Stimulated activated CD4-positive, alpha-beta T cell treated with anti-CD3 and anti-CD28 coated beads, Interleukin-1b, Interleukin-23, amount 100 ng/mL, for 4 hours (primary cell): ENCODE measurements around the gene MAZ.
"Not testable (repeated sequence)": the region's sequence is repeated elsewhere in the genome, so short reads cannot be mapped to it uniquely, and the experiment has no call there.

Source experiments
- DNase-seq, 2 donors: peaks; one replicate each; pipeline ENCODE4 v3.0.0-alpha.2; 2020; ENCODE audit warnings: low read depth in 2 of 2

MAZ gene

DNA sequence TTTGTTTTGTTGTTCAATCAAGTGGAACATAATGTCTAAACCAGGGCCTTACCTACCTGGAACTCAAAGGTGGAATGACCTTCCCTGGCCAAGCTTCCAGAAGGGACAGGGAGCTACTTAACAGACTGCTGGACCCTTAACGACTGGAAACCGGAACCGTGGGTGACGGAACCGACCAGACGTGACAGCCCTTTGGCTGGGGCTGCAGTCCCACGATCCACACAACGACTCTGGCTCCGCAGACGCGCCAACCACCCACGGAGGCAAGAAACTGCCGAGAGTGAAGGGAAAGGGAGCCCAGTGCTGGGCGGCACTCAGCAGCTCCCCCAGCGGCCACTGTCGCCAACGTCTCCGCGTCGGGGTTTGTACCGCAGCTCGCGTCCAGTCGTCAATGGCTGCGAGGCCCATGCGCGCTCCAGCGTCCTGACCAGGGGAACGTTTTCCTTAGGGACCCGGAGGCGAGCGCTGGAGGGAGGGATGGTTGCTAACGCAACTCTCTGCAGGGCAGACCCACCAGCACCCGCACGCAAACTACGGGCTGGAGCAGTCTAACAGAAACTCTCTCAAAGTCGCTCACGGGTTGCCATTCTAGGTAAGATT lies 21.3 kb upstream of the MAZ start:
- DNase-seq, result peak; percentile 63 to 72

GRCh38 chr16:29787155-29787554 lies 19.2 kb upstream of the MAZ start:
- DNase-seq, result not testable (repeated sequence)

- DNase-seq, result no peak
Measured at GRCh38 chr16:29789775-29790182, 16.6 kb upstream of the MAZ start.

GRCh38 chr16:29790183-29790948 lies 16.0 kb upstream of the MAZ start, which contains the start of gene KIF22:
Gene KIF22 (plus strand): TSS chr16:29790751. CDS start chr16:29790760, 9 bp downstream.
- DNase-seq, result peak; percentile 99 to 100

GRCh38 chr16:29790949-29791844 lies 15.1 kb upstream of the MAZ start:
- no peak for DNase-seq

GRCh38 chr16:29791845-29792807 lies 14.2 kb upstream of the MAZ start:
- no peak for DNase-seq

DNA sequence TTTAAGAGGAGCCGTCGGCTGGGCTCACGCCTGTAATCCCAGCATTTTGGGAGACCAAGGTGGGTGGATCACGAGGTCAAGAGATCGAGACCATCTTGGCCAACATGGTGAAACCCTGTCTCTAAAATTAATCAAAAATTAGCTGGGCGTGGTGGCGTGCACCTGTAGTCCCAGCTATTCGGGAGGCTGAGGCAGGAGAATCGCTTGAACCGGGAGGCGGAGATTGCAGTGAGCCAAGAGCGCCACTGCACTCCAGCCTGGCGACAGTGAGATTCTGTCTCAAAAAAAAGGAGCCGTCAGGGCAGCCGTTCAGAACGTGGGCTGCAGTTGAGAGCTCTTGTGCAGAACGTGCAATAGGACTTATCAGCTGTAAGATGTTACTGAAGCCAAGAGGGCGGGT lies 13.2 kb upstream of the MAZ start:
- not testable (repeated sequence) for DNase-seq

- DNase-seq, result no peak
Measured at GRCh38 chr16:29794231-29794710, 12.1 kb upstream of the MAZ start.

GRCh38 chr16:29802416-29802935 lies 3.9 kb upstream of the MAZ start:
- no peak for DNase-seq

DNA sequence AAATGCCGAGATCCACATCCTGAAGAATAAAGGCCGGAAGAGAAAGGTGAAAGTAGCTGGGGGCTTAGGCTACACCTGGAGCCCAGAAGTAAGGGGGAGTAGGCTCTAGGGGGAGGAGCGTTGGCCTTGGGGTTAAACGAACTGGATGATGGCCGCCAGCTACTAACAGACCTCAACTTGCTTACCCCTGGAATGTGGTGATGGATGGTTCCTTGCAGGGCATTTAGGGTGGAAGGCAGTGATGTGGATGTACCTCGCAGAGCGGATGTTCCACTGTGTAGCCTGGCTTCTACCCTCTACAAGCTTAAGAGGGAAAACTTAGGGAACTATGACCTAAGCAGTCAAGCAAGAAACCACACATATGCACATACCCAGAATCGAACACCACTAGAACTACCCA lies 2.3 kb upstream of the MAZ start:
- DNase-seq, result no peak

DNA sequence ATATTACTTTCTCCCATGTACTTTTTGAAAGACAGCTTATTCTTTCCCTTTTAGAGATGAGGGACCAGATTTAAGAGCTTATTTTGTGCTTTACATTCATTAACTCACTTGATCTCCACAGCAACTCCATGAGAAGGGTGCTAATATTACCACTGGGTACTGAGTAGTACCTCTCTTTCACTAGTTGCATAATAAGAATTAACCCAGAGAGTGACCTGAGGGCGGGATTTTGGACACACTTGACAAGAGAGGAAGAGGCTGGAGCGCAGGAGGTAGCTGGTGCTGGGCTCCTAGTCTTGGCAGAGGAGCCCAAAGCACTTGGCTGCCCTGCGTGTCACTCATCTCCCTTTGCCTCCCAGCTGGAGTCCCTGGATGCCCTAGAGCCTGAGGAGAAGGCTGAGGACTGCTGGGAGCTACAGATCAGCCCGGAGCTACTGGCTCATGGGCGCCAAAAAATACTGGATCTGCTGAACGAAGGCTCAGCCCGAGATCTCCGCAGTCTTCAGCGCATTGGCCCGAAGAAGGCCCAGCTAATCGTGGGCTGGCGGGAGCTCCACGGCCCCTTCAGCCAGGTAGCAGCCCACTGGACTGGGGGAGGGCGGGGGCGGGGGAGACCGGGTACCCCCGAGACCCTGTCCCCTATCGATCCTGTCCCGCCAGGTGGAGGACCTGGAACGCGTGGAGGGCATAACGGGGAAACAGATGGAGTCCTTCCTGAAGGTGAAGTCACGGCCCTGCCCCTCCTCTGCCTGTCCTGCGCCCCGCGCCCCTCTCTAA lies 1.7 kb upstream of the MAZ start:
- DNase-seq, result no peak

- DNase-seq, result peak; percentile 96 to 97
Measured at GRCh38 chr16:29805232-29806098, 864 bp upstream of the MAZ start.

DNA sequence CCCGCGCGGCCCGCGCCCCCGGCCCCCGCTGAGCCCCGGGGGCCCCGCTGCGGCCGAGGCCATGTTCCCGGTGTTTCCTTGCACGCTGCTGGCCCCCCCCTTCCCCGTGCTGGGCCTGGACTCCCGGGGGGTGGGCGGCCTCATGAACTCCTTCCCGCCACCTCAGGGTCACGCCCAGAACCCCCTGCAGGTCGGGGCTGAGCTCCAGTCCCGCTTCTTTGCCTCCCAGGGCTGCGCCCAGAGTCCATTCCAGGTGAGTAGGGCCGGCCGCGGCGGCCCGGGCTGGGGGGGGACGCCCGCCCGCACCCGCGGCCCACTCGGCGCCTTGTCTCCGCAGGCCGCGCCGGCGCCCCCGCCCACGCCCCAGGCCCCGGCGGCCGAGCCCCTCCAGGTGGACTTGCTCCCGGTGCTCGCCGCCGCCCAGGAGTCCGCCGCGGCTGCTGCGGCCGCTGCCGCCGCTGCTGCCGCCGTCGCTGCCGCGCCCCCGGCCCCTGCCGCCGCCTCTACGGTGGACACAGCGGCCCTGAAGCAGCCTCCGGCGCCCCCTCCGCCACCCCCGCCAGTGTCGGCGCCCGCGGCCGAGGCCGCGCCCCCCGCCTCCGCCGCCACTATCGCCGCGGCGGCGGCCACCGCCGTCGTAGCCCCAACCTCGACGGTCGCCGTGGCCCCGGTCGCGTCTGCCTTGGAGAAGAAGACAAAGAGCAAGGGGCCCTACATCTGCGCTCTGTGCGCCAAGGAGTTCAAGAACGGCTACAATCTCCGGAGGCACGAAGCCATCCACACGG lies 504 bp downstream of the MAZ start:
- peak in 1 of 2 donors; percentile 57 for DNase-seq

GRCh38 chr16:29807426-29808218 lies 1.3 kb downstream of the MAZ start:
- DNase-seq, result peak; percentile 77 to 81

DNA sequence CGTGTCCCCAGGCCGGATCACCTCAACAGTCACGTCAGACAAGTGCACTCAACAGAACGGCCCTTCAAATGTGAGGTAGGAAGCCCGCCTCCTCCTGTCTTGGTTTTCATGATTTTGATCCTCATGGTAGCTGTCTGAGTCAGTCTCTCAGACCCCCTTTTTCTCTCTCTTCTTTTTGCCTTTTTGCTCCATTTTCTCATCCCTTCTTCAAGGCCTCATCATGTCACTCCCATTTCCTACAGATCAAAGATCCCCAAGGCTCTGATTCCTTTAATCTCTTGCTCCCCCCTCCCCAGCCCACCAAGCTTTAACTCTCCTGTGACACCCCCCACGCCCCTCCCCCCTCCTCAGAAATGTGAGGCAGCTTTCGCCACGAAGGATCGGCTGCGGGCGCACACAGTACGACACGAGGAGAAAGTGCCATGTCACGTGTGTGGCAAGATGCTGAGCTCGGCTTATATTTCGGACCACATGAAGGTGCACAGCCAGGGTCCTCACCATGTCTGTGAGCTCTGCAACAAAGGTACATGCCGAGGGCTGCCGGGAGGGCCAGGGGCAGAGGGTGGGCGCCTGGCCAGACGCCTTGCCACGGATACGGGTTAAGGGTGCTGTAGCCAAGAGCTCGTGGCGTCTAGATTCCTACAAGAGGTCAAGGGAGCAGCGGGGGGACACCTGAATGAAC lies 2.0 kb downstream of the MAZ start:
- DNase-seq, result no peak

DNA sequence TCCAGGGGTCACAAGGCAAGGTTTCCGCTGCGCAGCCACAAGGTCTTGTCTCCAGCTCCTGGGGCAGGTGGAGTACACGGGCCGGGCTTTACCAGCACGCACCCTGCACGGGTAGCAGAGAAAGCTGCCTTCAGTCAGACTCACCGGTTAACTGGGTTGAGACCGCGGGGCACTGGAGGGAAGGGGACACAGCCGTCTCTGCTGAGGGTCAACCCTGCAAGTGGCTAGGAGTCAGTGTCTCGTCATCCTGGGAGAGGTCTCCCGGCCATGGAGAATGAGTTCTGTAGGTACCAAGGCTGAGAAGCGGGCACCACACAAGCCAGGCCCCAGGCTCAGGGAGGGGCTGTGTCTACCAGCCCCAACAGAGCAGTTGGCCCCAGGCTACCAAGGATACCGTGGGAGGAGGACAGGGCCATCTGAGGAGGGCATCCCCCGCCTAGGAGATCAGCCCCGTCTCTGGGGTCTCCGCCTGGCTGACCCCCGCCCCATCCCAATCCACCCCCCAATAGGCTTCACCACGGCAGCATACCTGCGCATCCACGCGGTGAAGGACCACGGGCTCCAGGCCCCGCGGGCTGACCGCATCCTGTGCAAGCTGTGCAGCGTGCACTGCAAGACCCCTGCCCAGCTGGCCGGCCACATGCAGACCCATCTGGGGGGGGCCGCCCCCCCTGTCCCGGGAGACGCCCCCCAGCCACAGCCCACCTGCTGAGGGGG lies 2.9 kb downstream of the MAZ start:
- no peak for DNase-seq
